ENCODE data around the gene B3GALT6.
A peak's percentile ranks its signal among the peaks of the same experiment; 100 is the strongest.
"Not testable (repeated sequence)": the region's sequence is repeated elsewhere in the genome, so short reads cannot be mapped to it uniquely, and the experiment has no call there.

B3GALT6 gene

GRCh38 chr1:1232208-1232795 lies at the start of gene B3GALT6:
TSS of gene B3GALT6 (plus strand) at chr1:1232237. CDS start at chr1:1232279, 42 bp downstream.
- DNase-seq: no peak

- no peak for DNase-seq
These were observed 49.4 kb upstream of the B3GALT6 start for GRCh38 chr1:1182491-1183220.

GRCh38 chr1:1183221-1183747 lies 48.8 kb upstream of the B3GALT6 start:
- DNase-seq: no peak

- DNase-seq: no peak
These were observed 47.9 kb upstream of the B3GALT6 start for GRCh38 chr1:1183833-1184775.

GRCh38 chr1:1185101-1185765 lies 46.8 kb upstream of the B3GALT6 start:
- DNase-seq: no peak

- DNase-seq: no peak
These were observed 44.1 kb upstream of the B3GALT6 start for GRCh38 chr1:1187938-1188337.

- no peak for DNase-seq
These were observed 42.9 kb upstream of the B3GALT6 start for GRCh38 chr1:1189111-1189510.

- DNase-seq: no peak
These were observed 40.3 kb upstream of the B3GALT6 start for GRCh38 chr1:1191734-1192133.

GRCh38 chr1:1194723-1195122 lies 37.3 kb upstream of the B3GALT6 start:
- DNase-seq: no peak

- DNase-seq: not testable (repeated sequence)
These were observed 36.3 kb upstream of the B3GALT6 start for GRCh38 chr1:1195726-1196125.

- no peak for DNase-seq
These were observed 35.4 kb upstream of the B3GALT6 start for GRCh38 chr1:1196431-1197187.

GRCh38 chr1:1197188-1197500 lies 34.9 kb upstream of the B3GALT6 start:
- DNase-seq: no peak

GRCh38 chr1:1197551-1198422 lies 34.2 kb upstream of the B3GALT6 start:
- DNase-seq: no peak

- no peak for DNase-seq
These were observed 33.5 kb upstream of the B3GALT6 start for GRCh38 chr1:1198423-1199140.

GRCh38 chr1:1199141-1199960 lies 32.7 kb upstream of the B3GALT6 start:
- no peak for DNase-seq

- DNase-seq: no peak
These were observed 31.8 kb upstream of the B3GALT6 start for GRCh38 chr1:1199961-1200875.

GRCh38 chr1:1200876-1201810 lies 30.9 kb upstream of the B3GALT6 start:
- DNase-seq: peak; percentile 55
